Fibroblast of lung (primary cell): ENCODE results near the gene ZNF407. TPM values are rescaled to one million over a fixed set of nuclear protein-coding genes. Genes with fewer than 3 reads are reported as not detected.

Experiments
- DNase-seq, 2 donors: peaks; one replicate each; pipeline versions ENCODE4 v3.0.0 to v3.0.0-alpha.2; 2010; ENCODE audit warnings: low read depth in 2 of 2
- H2AFZ ChIP-seq: 2 replicates; pipeline ENCODE4 v1.5.1; 2012; ENCODE audit warnings: low read length, control low read depth, inconsistent platforms
- H3K27ac ChIP-seq: 2 replicates; pipeline ENCODE4 v1.5.1; 2011; ENCODE audit warnings: low read length, control low read depth; ENCODE audit not compliant: insufficient read depth
- H3K27me3 ChIP-seq: 2 replicates; pipeline ENCODE4 v1.5.1; 2011; ENCODE audit warnings: mild to moderate bottlenecking, low read length; ENCODE audit not compliant: control insufficient read depth, insufficient read depth
- H3K36me3 ChIP-seq: 2 replicates; pipeline ENCODE4 v1.5.1; 2011; ENCODE audit warnings: low read length; ENCODE audit not compliant: control insufficient read depth, insufficient read depth
- H3K4me1 ChIP-seq: 2 replicates; pipeline ENCODE4 v1.5.1; 2011; ENCODE audit warnings: low read length; ENCODE audit not compliant: control insufficient read depth, insufficient read depth; ENCODE audit errors: extremely low read depth
- H3K4me2 ChIP-seq: 2 replicates; pipeline ENCODE4 v1.5.1; 2011; ENCODE audit warnings: low read length, control low read depth; ENCODE audit not compliant: insufficient read depth; ENCODE audit errors: extremely low read depth
- H3K4me3 ChIP-seq, 4 experiments: fragments of 200-600 bp in 1 of 4; sonication (generic) in 1 of 4; replicated peaks in 1 of 4; 2 replicates each; pipeline ENCODE4 v1.5.1; 2011 to 2016; ENCODE audit warnings: low read length in 4 of 4, low read depth in 3 of 4, mild to moderate bottlenecking in 3 of 4, control low read depth in 2 of 4, inconsistent platforms in 1 of 4, mixed read lengths in 1 of 4; ENCODE audit not compliant: insufficient read depth in 1 of 4; ENCODE audit errors: control extremely low read depth in 1 of 4
- H3K79me2 ChIP-seq: 2 replicates; pipeline ENCODE4 v1.5.1; 2012; ENCODE audit warnings: mild to moderate bottlenecking, low read length, inconsistent platforms; ENCODE audit not compliant: control insufficient read depth, insufficient read depth
- H3K9ac ChIP-seq: 2 replicates; pipeline ENCODE4 v1.5.1; 2011; ENCODE audit warnings: mild to moderate bottlenecking, low read length, control low read depth; ENCODE audit not compliant: insufficient read depth
- H3K9me3 ChIP-seq: 2 replicates; pipeline ENCODE4 v1.5.1; 2012; ENCODE audit warnings: low read depth, low read length; ENCODE audit not compliant: control insufficient read depth, insufficient read depth
- H4K20me1 ChIP-seq: 2 replicates; pipeline ENCODE4 v1.5.1; 2011; ENCODE audit warnings: low read length; ENCODE audit not compliant: control insufficient read depth, insufficient read depth; ENCODE audit errors: extremely low read depth
- CTCF ChIP-seq, 2 donors: IDR thresholded peaks in 1 of 2; conservative IDR thresholded peaks in 1 of 2; 1 replicate in 1 of 2; 2 replicates in 1 of 2; pipeline ENCODE4 v1.5.1; 2011 to 2012; ENCODE audit warnings: low read length in 2 of 2, control low read depth in 1 of 2, inconsistent platforms in 1 of 2, low read depth in 1 of 2, mild to moderate bottlenecking in 1 of 2
- EZH2 ChIP-seq: IDR thresholded peaks from 2 replicates; pipeline ENCODE4 v1.5.1; 2012; ENCODE audit warnings: low read length, control low read depth, mild to moderate bottlenecking; ENCODE audit errors: missing control alignments
- polyA plus RNA-seq, 2 donors: library from polyadenylated mRNA; depleted of rRNA in 1 of 2; stranded (reverse) in 1 of 2; unstranded in 1 of 2; fragments of >200 nt; gene quantifications; 2 replicates each; pipeline ENCODE4 v1.2.1, GENCODE V29; 2011 to 2012; ENCODE audit warnings: missing spikeins in 1 of 2
- total RNA-seq: library from RNA; depleted of rRNA; stranded (reverse); fragments of >200 nt; gene quantifications from 2 replicates; pipeline ENCODE4 v1.2.1, GENCODE V29; 2014

ZNF407 gene
- total and polyA plus RNA-seq, 2 donors (not counting 1 experiment from before 2014, with no cell fraction given) = 5.1 to 12.6 TPM

DNA sequence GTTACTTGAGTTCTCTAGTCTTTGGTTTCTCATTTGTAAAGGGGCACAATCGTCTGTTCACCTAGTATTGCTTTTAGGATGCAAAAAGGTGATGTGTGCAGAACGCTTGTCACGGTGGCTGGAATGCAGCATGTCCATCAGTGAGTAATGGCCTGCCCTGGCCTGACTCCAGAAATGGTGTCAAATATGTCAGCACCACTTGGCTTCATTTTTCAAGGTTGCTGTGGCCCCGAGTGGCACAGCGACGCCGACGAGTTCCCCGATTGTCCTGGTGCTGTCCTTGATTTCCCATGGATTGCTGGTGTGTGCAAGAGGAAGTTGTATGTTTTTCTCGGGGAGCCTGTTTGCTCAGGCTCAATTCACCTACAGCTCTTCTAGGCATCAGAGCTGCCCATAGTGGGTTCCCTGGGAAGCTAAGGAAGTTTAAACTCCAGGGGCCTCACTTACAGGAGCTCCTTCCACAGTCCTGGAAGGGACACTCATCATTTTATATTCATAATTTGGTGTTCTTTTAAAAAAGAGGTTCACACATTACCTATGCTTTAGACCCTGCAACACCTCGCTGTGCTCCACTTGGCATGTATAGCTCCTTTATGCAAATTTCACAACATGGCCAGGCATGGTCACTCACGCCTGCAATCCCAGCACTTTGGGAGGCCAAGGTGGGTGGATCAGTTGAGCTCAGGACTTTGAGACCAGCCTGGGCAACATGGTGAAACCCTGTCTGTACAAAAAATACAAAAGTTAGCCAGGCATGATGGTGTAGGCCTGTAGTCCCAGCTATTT lies 25.6 kb upstream of the ZNF407 start:
- Histone ChIP-seq H3K79me2 (no peaks in the 10 kb centered on the region), H4K20me1 (no peaks in the 10 kb centered on the region), H3K4me3 (no peak overlapping the region), H3K27ac (no peak overlapping the region), H3K4me1 (no peaks in the 10 kb centered on the region), H3K9ac (no peak overlapping the region), H3K27me3 (peaks cover 4% of the 10 kb centered on the region), H3K36me3 (no peaks in the 10 kb centered on the region), H2AFZ (no peak overlapping the region), H3K9me3 (no peaks in the 10 kb centered on the region), H3K4me2 (no peak overlapping the region)
- TF ChIP-seq CTCF (conservative IDR thresholded peaks at IDR 0.05 in 1 of 2, IDR thresholded peaks at IDR 0.05 in 1 of 2; ENCODE audit: low read depth in 1 of 2, low read length in 2 of 2) (no peak), EZH2 (no peak)
- DNase-seq = no peak

DNA sequence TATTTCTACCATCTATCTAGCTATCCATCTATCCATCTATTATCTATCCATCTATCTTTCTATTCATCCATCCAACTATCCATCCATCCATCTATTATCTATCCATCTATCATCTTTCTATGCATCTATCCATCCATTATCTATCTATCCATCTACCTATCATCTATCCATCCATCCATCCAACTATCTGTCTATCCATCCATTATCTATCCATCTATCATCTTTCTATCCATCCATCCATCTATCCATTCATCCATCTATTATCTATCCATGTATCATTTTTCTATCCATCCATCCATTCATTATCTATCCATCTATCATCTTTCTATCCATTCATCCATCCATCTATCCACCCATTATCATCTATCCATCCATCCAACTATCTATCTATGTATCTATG lies 24.6 kb upstream of the ZNF407 start:
- no peaks in the 10 kb centered on the region for H3K36me3 ChIP-seq

GRCh38 chr18:74574916-74575315 lies 22.8 kb upstream of the ZNF407 start:
- no peaks in the 10 kb centered on the region for H3K4me1 ChIP-seq
- H3K36me3 ChIP-seq = no peaks in the 10 kb centered on the region

More for the DNA sequence above, 24.6 kb upstream of the ZNF407 start:
- DNase-seq = no peak
- no peaks in the 10 kb centered on the region for H3K4me1 ChIP-seq
- H3K9me3 ChIP-seq = no peaks in the 10 kb centered on the region
- H3K27ac ChIP-seq = no peak overlapping the region
- H3K4me3 ChIP-seq = no peak overlapping the region
- no peak overlapping the region for H3K4me2 ChIP-seq
- TF ChIP-seq CTCF (conservative IDR thresholded peaks at IDR 0.05 in 1 of 2, IDR thresholded peaks at IDR 0.05 in 1 of 2; ENCODE audit: low read depth in 1 of 2, low read length in 2 of 2) (no peak), EZH2 (no peak)
- peaks cover 7% of the 10 kb centered on the region for H3K27me3 ChIP-seq
- no peak overlapping the region for H2AFZ ChIP-seq
- no peaks in the 10 kb centered on the region for H4K20me1 ChIP-seq
- H3K79me2 ChIP-seq = no peaks in the 10 kb centered on the region
- no peak overlapping the region for H3K9ac ChIP-seq

More at GRCh38 chr18:74574916-74575315, 22.8 kb upstream of the ZNF407 start:
- no peaks in the 10 kb centered on the region for H3K9me3 ChIP-seq
- no peak overlapping the region for H2AFZ ChIP-seq
- H3K9ac ChIP-seq = no peak overlapping the region
- H3K79me2 ChIP-seq = no peaks in the 10 kb centered on the region
- no peak overlapping the region for H3K4me2 ChIP-seq
- TF ChIP-seq EZH2 (no peak), CTCF (conservative IDR thresholded peaks at IDR 0.05 in 1 of 2, IDR thresholded peaks at IDR 0.05 in 1 of 2; ENCODE audit: low read depth in 1 of 2, low read length in 2 of 2) (no peak)
- no peaks in the 10 kb centered on the region for H4K20me1 ChIP-seq
- no peak for DNase-seq
- H3K27ac ChIP-seq = no peak overlapping the region
- peaks cover 7% of the 10 kb centered on the region for H3K27me3 ChIP-seq
- H3K4me3 ChIP-seq = no peak overlapping the region
